ENCODE measurements around the gene AMY1A.
"Not testable (repeated sequence)": the region's sequence is repeated elsewhere in the genome, so short reads cannot be mapped to it uniquely, and the experiment has no call there.

AMY1A gene

GRCh38 chr1:103655460-103655859 is at the start of gene AMY1A:
Gene AMY1A, plus strand, starts transcription at chr1:103655760. Its CDS starts 571 bp downstream, at chr1:103656331.
- not testable (repeated sequence) for DNase-seq

GRCh38 chr1:103616362-103616761 is 39.2 kb upstream of the AMY1A start:
- no peak for DNase-seq

- not testable (repeated sequence) for DNase-seq
Measured at GRCh38 chr1:103616994-103617477, 38.5 kb upstream of the AMY1A start, which contains the start of gene AMY2A. Gene AMY2A, plus strand, starts transcription at chr1:103617427. Its CDS starts 14 bp downstream, at chr1:103617441.

GRCh38 chr1:103627436-103627835 is 28.1 kb upstream of the AMY1A start:
- DNase-seq, result not testable (repeated sequence)

GRCh38 chr1:103641194-103641593 is 14.4 kb upstream of the AMY1A start:
- not testable (repeated sequence) for DNase-seq

- DNase-seq, result not testable (repeated sequence)
Measured at GRCh38 chr1:103643908-103644307, 11.7 kb upstream of the AMY1A start.

GRCh38 chr1:103650305-103650704 is 5.3 kb upstream of the AMY1A start:
- not testable (repeated sequence) for DNase-seq

- DNase-seq, result not testable (repeated sequence)
Measured at GRCh38 chr1:103650889-103651288, 4.7 kb upstream of the AMY1A start.

GRCh38 chr1:103654133-103654532 is 1.4 kb upstream of the AMY1A start:
- not testable (repeated sequence) for DNase-seq

- DNase-seq, result not testable (repeated sequence)
Measured at GRCh38 chr1:103676335-103676734, 20.8 kb downstream of the AMY1A start.

GRCh38 chr1:103696110-103696509 is 40.5 kb downstream of the AMY1A start, which contains the start of gene AMY1B:
Gene AMY1B, minus strand, starts transcription at chr1:103696210. Its CDS starts 571 bp downstream, at chr1:103695639.
- not testable (repeated sequence) for DNase-seq

- DNase-seq, result not testable (repeated sequence)
Measured at GRCh38 chr1:103697430-103697829, 41.9 kb downstream of the AMY1A start.

GRCh38 chr1:103700669-103701068 is 45.1 kb downstream of the AMY1A start:
- not testable (repeated sequence) for DNase-seq

GRCh38 chr1:103701256-103701655 is 45.7 kb downstream of the AMY1A start:
- DNase-seq, result not testable (repeated sequence)

GRCh38 chr1:103707670-103708069 is 52.1 kb downstream of the AMY1A start:
- DNase-seq, result not testable (repeated sequence)

- not testable (repeated sequence) for DNase-seq
Measured at GRCh38 chr1:103710381-103710780, 54.8 kb downstream of the AMY1A start.
